Chondrocyte (in vitro differentiated cells): ENCODE measurements around the gene RAPSN. TPM values are rescaled to one million over a fixed set of nuclear protein-coding genes. Genes with fewer than 3 reads are reported as not detected.

Experiments
- DNase-seq: peaks from one replicate; pipeline ENCODE4 v3.0.0; 2021; ENCODE audit warnings: mixed read lengths, low spot score
- H3K27ac Mint-ChIP-seq: one replicate; pipeline ENCODE4 v1.8.0; 2021; ENCODE audit warnings: mild to moderate bottlenecking, moderate library complexity, mixed read lengths; ENCODE audit not compliant: unreplicated experiment
- H3K27me3 Mint-ChIP-seq: 2 replicates; pipeline ENCODE4 v1.8.0; 2021; ENCODE audit warnings: low read depth, mixed read lengths
- H3K36me3 Mint-ChIP-seq: 2 replicates; pipeline ENCODE4 v1.8.0; 2021; ENCODE audit warnings: low read depth, mixed read lengths
- H3K4me1 Mint-ChIP-seq: 2 replicates; pipeline ENCODE4 v1.8.0; 2021; ENCODE audit warnings: low read depth, mild to moderate bottlenecking, mixed read lengths
- H3K4me3 Mint-ChIP-seq: one replicate; pipeline ENCODE4 v1.8.0; 2021; ENCODE audit warnings: mild to moderate bottlenecking, moderate library complexity, mixed read lengths; ENCODE audit not compliant: unreplicated experiment
- H3K9me3 Mint-ChIP-seq: 2 replicates; pipeline ENCODE4 v1.8.0; 2021; ENCODE audit warnings: low read depth, mixed read lengths
- CTCF ChIP-seq: fragments of 200-600 bp; sonication (generic); IDR thresholded peaks from 2 replicates; pipeline ENCODE4 v1.5.0; 2021; ENCODE audit warnings: antibody characterized with exemption, mild to moderate bottlenecking, moderate library complexity
- total RNA-seq: library from RNA; stranded (reverse); gene quantifications from 3 replicates; pipeline ENCODE4 v1.2.1, GENCODE V29; 2021

Gene RAPSN
- total RNA-seq, 1 donor from 2014 or later: 0.35 TPM

DNA sequence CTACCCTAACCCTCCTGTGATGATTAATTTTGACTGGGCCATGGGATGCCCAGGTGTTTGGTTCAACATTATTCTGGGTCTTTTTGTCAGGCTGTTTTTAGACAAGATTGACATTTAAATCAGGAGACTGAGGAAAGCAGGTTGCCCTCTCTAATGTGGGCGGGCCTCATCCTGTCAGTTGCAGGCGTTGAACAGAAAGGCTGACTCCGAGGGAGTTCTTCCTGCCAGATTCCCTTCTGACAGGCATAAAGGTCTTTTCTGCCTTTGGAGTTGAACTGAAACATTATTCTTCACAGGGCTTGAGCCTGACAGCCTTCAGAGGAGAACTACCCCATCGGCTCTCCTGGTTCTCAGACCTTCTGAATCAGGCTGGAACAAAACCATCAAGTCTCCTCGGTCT, 18.4 kb downstream of the RAPSN start:
- no peak for TF ChIP-seq CTCF
- Mint-ChIP-seq H3K27ac (no peak overlapping the region), H3K4me3 (no peak overlapping the region), H3K36me3 (peaks cover 4% of the 10 kb centered on the region), H3K27me3 (no peaks in the 10 kb centered on the region), H3K4me1 (peaks cover 14% of the 10 kb centered on the region), H3K9me3 (no peaks in the 10 kb centered on the region)
- DNase-seq: no peak

DNA sequence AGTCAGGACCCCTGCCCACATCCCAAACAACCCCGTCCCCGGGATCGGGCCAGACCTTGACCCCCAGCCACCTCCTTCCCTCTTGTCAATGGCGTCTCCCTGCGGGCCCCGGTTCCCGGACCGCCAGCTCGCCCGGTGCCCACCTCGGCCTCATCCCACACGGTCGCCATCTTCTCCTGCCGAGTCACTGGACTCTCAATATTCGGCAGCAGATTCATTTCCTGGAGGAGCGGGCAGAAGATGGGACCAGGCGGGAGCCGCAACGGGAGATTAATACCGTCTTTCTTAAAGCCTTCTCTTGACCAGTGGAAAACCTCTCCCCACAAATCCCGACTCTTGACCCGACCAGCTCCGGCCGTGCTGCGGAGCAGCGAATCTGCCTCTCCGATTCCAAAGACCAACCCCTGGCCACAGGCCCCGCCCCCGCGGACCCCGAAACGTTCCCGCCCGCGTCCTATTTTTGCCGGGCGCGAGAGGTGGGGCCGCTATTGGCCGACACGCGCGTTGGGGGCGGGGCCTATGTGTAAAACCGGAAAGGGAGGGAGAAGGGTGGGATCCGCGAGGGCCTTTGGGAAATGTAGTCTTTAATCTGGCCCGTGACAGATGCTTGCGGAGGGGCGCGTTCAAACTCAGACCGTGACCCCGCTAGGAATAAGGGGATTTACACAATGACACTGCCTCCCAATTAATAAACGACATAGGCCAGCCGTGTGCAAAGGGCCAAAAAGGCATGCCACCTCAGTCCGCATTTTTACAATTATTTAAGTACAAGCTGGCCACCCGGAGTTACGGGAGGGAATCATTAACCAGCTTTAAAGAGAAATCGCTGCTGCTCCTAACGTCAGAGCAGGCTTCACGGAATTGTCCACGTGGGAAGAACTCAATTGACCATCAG, 22.6 kb downstream of the RAPSN start, which contains the start of gene PSMC3:
PSMC3 (minus strand) TSS at position 378 of the 895 bp plus-strand sequence; CDS start at position 218, 160 bp downstream.
- Mint-ChIP-seq H3K27me3 (no peaks in the 10 kb centered on the region), H3K27ac (peak within 1 kb of the TSS; percentile 100), H3K9me3 (no peaks in the 10 kb centered on the region), H3K36me3 (peaks cover 20% of the 10 kb centered on the region), H3K4me1 (peaks cover 32% of the 10 kb centered on the region), H3K4me3 (peak within 1 kb of the TSS; percentile 100)
- DNase-seq: no peak
- peak; percentile 15 for TF ChIP-seq CTCF

GRCh38 chr11:47425611-47426010, 23.3 kb downstream of the RAPSN start:
- peak overlapping the region; percentile 100 for H3K27ac Mint-ChIP-seq
- no peak for DNase-seq
- no peaks in the 10 kb centered on the region for H3K9me3 Mint-ChIP-seq
- peaks cover 32% of the 10 kb centered on the region for H3K4me1 Mint-ChIP-seq
- H3K27me3 Mint-ChIP-seq: no peaks in the 10 kb centered on the region
- H3K4me3 Mint-ChIP-seq: peak overlapping the region; percentile 100
- peaks cover 23% of the 10 kb centered on the region for H3K36me3 Mint-ChIP-seq
- TF ChIP-seq CTCF: no peak

GRCh38 chr11:47418454-47419259, 30.3 kb downstream of the RAPSN start:
- no peak for DNase-seq
- no peak overlapping the region for H3K27ac Mint-ChIP-seq
- peaks cover 27% of the 10 kb centered on the region for H3K36me3 Mint-ChIP-seq
- no peaks in the 10 kb centered on the region for H3K9me3 Mint-ChIP-seq
- no peaks in the 10 kb centered on the region for H3K27me3 Mint-ChIP-seq
- peaks cover 34% of the 10 kb centered on the region for H3K4me1 Mint-ChIP-seq
- no peak for TF ChIP-seq CTCF
- H3K4me3 Mint-ChIP-seq: no peak overlapping the region

GRCh38 chr11:47417712-47418111, 31.2 kb downstream of the RAPSN start:
- Mint-ChIP-seq H3K27me3 (no peaks in the 10 kb centered on the region), H3K27ac (peak overlapping the region; percentile 65), H3K36me3 (peaks cover 30% of the 10 kb centered on the region), H3K4me1 (peaks cover 40% of the 10 kb centered on the region), H3K4me3 (no peak overlapping the region), H3K9me3 (no peaks in the 10 kb centered on the region)
- DNase-seq: no peak
- no peak for TF ChIP-seq CTCF
